ENCODE results near the gene TRIM60.

DNA sequence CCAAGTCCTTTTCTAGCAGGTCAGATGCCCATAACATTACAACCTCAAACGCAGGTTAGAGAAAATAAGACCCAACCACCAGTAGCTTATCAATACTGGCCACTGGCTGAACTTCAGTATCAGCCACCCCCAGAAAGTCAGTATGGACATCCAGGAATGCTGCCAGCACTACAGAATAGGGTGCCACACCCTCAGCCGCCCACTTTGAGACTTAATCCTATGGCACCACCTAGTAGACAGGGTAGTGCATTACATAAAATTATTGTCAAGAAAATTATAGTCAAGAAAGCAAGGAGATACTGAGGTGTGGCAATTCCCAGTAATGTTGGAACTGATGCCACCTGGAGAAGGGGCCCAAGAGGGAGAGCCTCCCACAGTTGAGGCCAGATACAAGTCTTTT, 34.5 kb upstream of the TRIM60 start:
- TF ChIP-seq, protein P1, sequence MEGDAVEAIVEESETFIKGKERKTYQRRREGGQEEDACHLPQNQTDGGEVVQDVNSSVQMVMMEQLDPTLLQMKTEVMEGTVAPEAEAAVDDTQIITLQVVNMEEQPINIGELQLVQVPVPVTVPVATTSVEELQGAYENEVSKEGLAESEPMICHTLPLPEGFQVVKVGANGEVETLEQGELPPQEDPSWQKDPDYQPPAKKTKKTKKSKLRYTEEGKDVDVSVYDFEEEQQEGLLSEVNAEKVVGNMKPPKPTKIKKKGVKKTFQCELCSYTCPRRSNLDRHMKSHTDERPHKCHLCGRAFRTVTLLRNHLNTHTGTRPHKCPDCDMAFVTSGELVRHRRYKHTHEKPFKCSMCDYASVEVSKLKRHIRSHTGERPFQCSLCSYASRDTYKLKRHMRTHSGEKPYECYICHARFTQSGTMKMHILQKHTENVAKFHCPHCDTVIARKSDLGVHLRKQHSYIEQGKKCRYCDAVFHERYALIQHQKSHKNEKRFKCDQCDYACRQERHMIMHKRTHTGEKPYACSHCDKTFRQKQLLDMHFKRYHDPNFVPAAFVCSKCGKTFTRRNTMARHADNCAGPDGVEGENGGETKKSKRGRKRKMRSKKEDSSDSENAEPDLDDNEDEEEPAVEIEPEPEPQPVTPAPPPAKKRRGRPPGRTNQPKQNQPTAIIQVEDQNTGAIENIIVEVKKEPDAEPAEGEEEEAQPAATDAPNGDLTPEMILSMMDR (conservative IDR thresholded peaks at IDR 0.05; ENCODE audit: low read length), result peak; percentile 68
- TF ChIP-seq EZH2phosphoT487 (IDR thresholded peaks at IDR 0.05; ENCODE audit: borderline replicate concordance, low read depth, low read length), result no peak

All from OCI-LY7 (cell line).